GM20000 (cell line): ENCODE results near the gene ZNF532.
"Not testable (repeated sequence)": the region's sequence is repeated elsewhere in the genome, so short reads cannot be mapped to it uniquely, and the experiment has no call there.

Experiments used
- DNase-seq: peaks from one replicate; pipeline ENCODE4 v3.0.0; 2012; ENCODE audit warnings: low spot score
- TF ChIP-seq, protein P1 (sequence below): IDR thresholded peaks from 2 replicates; pipeline ENCODE4 v1.5.1; 2012; ENCODE audit warnings: mild to moderate bottlenecking, control low read depth; ENCODE audit errors: extremely low read depth, missing control alignments

ZNF532 gene

DNA sequence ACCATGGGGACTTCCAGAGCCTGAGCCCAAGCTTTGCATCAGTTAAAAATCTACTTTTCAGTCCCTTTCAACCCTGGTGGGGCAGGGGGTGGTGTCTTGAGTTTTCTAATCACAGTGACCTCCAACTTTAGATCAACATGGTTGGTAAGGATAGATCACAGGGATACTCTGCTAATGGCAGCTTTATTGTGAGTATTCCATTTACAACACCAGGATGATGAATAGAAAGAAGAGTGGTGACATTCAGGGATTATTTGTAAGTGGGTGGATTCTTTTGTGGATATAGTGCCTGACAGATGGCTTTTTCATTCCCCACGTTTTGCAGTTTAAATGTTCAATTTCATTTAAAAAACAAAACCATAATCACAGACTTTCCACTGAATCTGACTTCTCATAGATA lies 51.3 kb downstream of the ZNF532 start:
- TF ChIP-seq, protein P1, sequence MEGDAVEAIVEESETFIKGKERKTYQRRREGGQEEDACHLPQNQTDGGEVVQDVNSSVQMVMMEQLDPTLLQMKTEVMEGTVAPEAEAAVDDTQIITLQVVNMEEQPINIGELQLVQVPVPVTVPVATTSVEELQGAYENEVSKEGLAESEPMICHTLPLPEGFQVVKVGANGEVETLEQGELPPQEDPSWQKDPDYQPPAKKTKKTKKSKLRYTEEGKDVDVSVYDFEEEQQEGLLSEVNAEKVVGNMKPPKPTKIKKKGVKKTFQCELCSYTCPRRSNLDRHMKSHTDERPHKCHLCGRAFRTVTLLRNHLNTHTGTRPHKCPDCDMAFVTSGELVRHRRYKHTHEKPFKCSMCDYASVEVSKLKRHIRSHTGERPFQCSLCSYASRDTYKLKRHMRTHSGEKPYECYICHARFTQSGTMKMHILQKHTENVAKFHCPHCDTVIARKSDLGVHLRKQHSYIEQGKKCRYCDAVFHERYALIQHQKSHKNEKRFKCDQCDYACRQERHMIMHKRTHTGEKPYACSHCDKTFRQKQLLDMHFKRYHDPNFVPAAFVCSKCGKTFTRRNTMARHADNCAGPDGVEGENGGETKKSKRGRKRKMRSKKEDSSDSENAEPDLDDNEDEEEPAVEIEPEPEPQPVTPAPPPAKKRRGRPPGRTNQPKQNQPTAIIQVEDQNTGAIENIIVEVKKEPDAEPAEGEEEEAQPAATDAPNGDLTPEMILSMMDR: no peak
- DNase-seq: no peak

DNA sequence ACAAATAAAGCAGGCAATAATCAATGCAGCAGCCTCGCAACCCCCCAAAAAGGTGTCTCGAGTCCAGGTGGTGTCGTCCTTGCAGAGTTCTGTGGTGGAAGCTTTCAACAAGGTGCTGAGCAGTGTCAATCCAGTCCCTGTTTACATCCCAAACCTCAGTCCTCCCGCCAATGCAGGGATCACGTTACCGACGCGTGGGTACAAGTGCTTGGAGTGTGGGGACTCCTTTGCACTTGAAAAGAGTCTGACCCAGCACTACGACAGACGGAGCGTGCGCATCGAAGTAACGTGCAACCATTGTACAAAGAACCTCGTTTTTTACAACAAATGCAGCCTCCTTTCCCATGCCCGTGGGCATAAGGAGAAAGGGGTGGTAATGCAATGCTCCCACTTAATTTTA lies 55.3 kb downstream of the ZNF532 start:
- not testable (repeated sequence) for DNase-seq

DNA sequence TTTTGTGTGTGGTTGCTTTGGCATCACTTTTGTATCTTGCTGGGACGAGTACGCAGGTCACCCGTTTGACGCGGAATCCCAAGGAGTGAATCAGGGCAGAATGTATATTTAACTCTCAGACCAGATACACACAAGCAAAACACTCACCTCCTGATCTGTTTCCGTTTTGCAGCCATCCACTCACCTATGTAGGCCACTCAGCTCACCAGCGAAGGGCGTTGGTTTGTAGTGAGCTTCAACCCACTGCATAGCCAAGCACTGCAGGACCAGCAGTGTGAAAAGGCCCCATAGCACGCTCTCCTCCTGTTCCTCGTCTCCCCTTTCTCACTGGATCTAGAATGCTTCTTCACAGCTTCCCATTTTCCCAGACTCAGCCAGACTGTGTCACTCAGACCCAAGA lies 58.3 kb downstream of the ZNF532 start:
- TF ChIP-seq, protein P1: no peak
- DNase-seq: no peak

DNA sequence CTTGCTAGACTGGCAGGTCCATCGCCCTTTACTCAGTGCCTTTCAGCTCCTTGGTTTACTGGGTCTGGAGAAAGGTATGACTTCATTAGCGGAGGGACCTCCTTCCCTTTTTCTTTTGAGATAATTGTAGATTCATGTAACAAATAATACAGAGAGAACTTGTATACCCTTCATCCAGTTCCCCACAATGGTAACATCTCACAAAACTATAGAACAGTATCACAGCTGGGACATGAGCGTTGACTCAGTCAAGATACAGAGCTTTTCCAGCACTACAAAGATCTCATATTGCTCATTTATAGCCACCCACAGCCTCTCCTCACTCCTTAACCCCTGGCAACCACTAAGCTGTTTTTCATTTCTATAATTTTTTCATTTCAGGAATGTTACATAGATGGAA lies 59.8 kb downstream of the ZNF532 start:
- TF ChIP-seq, protein P1: no peak

DNA sequence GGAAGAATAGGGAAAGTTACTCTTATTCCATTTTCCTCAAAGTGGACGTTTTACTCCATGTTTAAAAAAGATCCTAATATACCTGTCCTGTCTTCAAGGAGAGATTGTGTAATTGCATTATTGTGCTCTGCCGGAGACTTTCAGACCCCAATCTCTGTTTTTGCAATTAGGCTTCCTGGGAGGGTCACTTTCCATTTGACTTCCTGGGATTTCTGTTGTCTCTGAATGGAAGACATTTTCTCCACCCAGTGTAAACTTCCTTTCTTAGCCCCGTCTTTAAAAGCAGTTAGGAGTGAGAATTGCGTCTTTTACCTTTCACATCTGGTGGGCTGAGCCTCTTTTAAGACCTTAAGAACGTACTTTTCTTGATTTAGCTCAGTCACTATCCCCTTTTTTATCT lies 63.0 kb downstream of the ZNF532 start:
- TF ChIP-seq, protein P1: no peak
- no peak for DNase-seq

More for the DNA sequence above, 59.8 kb downstream of the ZNF532 start:
- DNase-seq: no peak

DNA sequence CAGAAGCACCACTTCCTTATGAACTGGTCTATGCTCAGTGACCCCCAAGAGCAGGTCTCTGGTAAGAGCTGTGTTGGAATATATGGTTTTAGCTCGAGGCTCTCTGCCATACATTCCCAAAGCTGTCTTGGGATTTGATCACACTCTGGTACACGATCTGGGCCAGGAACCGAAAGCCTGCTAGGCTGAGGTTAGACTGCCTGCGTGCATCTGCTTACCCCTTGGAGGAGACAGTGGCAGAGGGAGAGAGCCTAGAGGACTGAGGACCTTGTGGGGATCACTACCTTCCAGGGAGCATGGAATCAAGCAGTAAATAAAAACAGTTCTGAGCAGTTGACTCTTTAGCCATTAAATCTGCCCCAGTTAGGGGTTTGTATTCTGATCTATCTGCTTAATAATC lies 63.7 kb downstream of the ZNF532 start:
- DNase-seq: no peak
- TF ChIP-seq, protein P1: no peak

DNA sequence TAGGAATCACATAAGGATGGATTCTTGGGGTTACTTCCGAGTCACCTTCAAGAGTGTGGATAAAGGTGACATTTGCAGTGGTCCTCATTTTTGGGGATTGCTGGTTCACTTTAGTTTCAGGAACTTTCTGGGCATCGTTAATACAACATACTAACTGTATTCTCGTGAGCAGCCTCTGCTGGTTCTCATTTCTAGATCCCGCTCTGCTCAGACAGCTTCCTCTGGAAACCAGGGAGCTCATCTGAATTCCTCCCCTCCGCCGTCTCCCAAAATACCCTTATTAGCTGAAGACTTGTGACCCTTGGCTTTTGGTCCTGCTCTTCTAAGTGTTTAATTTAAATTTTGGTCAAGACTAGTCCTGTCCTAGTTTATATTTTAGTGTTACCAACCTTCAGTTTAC lies 64.5 kb downstream of the ZNF532 start:
- TF ChIP-seq, protein P1: no peak
- DNase-seq: no peak

DNA sequence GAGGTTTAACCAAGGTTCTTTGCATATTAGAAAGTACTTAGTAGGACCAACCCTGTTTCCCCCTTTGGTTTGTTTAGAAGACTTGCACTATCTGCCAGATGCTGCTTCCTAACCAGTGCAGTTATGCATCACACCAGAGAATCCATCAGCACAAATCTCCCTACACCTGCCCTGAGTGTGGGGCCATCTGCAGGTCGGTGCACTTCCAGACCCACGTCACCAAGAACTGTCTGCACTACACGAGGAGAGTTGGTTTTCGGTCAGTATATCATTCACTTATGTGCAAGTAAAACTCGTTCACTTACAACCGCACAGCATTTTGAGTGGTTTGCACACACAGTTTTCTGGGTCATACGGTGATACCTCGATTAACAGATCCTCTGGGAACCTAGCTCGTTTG lies 69.7 kb downstream of the ZNF532 start:
- no peak for DNase-seq
- TF ChIP-seq, protein P1: no peak
